ENCODE data around the gene GNB2. TPM values are rescaled to one million over a fixed set of nuclear protein-coding genes. Genes with fewer than 3 reads are reported as not detected.

Gene GNB2
- total and polyA plus RNA-seq, 2 of the 13 experiments (the other 11 are each of a cell fraction or from before 2014, with no cell fraction given), result 48.3 to 67.1 TPM

GRCh38 chr7:100706672-100707311 is 33.3 kb downstream of the GNB2 start (continued):
- TF ChIP-seq ZHX1 (CRISPR knock-in tag; IDR thresholded peaks at IDR 0.05; ENCODE audit: low read depth) (no peak), ZNF576 (CRISPR knock-in tag; IDR thresholded peaks at IDR 0.05) (no peak), ZNF446 (CRISPR knock-in tag; IDR thresholded peaks at IDR 0.05) (no peak; the same call in 1 of the 2 replicates), MTERF4 (CRISPR knock-in tag; IDR thresholded peaks at IDR 0.05) (no peak), YY1 (IDR thresholded peaks at IDR 0.05; ENCODE audit: insufficient read depth, insufficient replicate concordance, low read depth, low read length) (no peak), NR2F6 (IDR thresholded peaks at IDR 0.05) (peak; percentile 48), NR2F6 (CRISPR knock-in tag; IDR thresholded peaks at IDR 0.05) (no peak), AKAP8 (CRISPR knock-in tag; IDR thresholded peaks at IDR 0.05) (no peak), ZNF567 (CRISPR knock-in tag; IDR thresholded peaks at IDR 0.05; ENCODE audit: borderline replicate concordance) (no peak), ZNF430 (CRISPR knock-in tag; IDR thresholded peaks at IDR 0.05) (no peak), E2F2 (CRISPR knock-in tag; IDR thresholded peaks at IDR 0.05; ENCODE audit: borderline replicate concordance) (no peak), ZSCAN25 (CRISPR knock-in tag; IDR thresholded peaks at IDR 0.05) (no peak), KAT2B (IDR thresholded peaks at IDR 0.05; ENCODE audit: borderline replicate concordance, low read depth, low read length) (no peak), ZNF296 (CRISPR knock-in tag; conservative IDR thresholded peaks at IDR 0.05) (no peak), ZNF607 (CRISPR knock-in tag; IDR thresholded peaks at IDR 0.05; ENCODE audit: borderline replicate concordance) (peak; percentile 54; the same call in 1 of the 2 replicates), TFAP4 (IDR thresholded peaks at IDR 0.05; ENCODE audit: borderline replicate concordance, low read depth) (peak; percentile 45; the same call in 1 of the 2 replicates), ADNP (CRISPR knock-in tag; IDR thresholded peaks at IDR 0.05) (no peak), ETS1 (CRISPR knock-in tag; IDR thresholded peaks at IDR 0.05) (no peak), FOXO4 (CRISPR knock-in tag; conservative IDR thresholded peaks at IDR 0.05) (no peak), SAP130 (CRISPR knock-in tag; IDR thresholded peaks at IDR 0.05; ENCODE audit: low read depth) (peak; percentile 57; the same call in 1 of the 2 replicates), DNMT1 (CRISPR knock-in tag; IDR thresholded peaks at IDR 0.05) (no peak)
